ENCODE data around the gene ATP5F1A. TPM values are rescaled to one million over a fixed set of nuclear protein-coding genes. Genes with fewer than 3 reads are reported as not detected.

The ATP5F1A gene
- total and polyA plus RNA-seq, 2 donors (not counting 3 experiments of a cell fraction or from before 2014, with no cell fraction given) = 405 to 585 TPM

DNA sequence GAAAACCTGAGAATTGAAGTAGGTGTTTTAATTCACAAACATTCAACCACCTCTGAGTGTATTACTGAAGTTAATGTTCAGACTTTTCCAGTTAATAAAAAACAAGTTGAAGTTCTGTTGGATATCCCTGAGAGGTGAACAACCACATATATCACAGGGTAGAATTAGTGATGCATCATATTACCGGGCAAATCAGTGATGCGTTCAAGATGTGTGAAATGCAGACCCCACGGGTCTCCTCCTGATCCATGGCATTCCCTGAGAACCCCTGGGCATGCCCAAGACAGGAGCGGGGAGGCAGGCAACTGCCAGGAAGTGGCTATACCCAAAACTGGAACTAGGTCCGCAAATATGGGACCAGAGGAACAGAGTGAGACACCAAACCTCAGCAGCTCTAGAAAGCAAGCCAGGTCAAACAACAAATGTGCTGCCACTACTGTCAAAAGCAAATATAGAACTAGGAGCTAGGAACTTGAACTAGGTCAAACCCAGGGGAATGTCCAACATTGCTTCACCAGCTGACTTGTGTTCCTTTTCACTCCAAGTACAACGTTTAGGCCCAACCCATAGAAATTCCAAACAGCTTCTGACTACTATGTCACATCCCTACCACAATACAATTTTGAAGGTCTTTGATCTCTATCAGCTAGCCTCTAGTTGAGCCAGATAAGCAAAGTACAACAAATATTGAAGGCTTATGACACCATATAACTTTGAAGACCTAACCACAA is 46.2 kb downstream of the ATP5F1A start:
- no peak overlapping the region for H3K4me3 ChIP-seq (replicated peaks in 1 of 3; ENCODE audit: insufficient read depth in 1 of 3, low read depth in 1 of 3, low read length in 3 of 3)
- ChIA-PET POLR2A (no interaction called here), CTCF (no interaction called here)
- H2AFZ ChIP-seq (ENCODE audit: low read depth, low read length) = no peak overlapping the region
- FAIRE-seq (no peak), DNase-seq (ENCODE audit: low read depth, low spot score) (no peak)
- H3K4me2 ChIP-seq (ENCODE audit: insufficient read depth, low read length) = no peak overlapping the region
- no peaks in the 10 kb centered on the region for H3K9me3 ChIP-seq (replicated peaks; ENCODE audit: control insufficient read depth, insufficient read depth, low read length)
- H3K9ac ChIP-seq (replicated peaks; ENCODE audit: extremely low read depth, insufficient read depth, low read length) = no peak overlapping the region
- no peaks in the 10 kb centered on the region for H4K20me1 ChIP-seq (replicated peaks; ENCODE audit: control insufficient read depth, extremely low read depth, insufficient read depth, low read length)
- H3K36me3 ChIP-seq (ENCODE audit: control insufficient read depth in 2 of 2, extremely low read depth in 1 of 2, insufficient read depth in 2 of 2, low read length in 2 of 2) = no peaks in the 10 kb centered on the region
- no peaks in the 10 kb centered on the region for H3K9me1 ChIP-seq (replicated peaks; ENCODE audit: control insufficient read depth, extremely low read depth, insufficient read depth, low read length)
- H3K27ac ChIP-seq (ENCODE audit: insufficient read depth, low read depth, low read length) = no peak overlapping the region
- no TSS peak for BruUV-seq (replicated peaks)
- no peaks in the 10 kb centered on the region for H3K4me1 ChIP-seq (ENCODE audit: control insufficient read depth, extremely low read depth, insufficient read depth, low read length)
- peaks cover 0 to 7% of the 10 kb centered on the region in 2 experiments for H3K27me3 ChIP-seq (ENCODE audit: control insufficient read depth in 2 of 2, insufficient read depth in 2 of 2, low read length in 2 of 2)
- dilution Hi-C loops (cut with MboI; ENCODE audit: extremely low pct_ligation_motif_present, low sequenced_read_pairs) = no loop called here
- TF ChIP-seq POLR2A (IDR thresholded peaks at IDR 0.05; ENCODE audit: low read depth, low read length) (no peak), EZH2 (IDR thresholded peaks at IDR 0.05; ENCODE audit: borderline replicate concordance, low read depth, low read length, severe bottlenecking) (no peak), JUN (IDR thresholded peaks at IDR 0.05; ENCODE audit: borderline replicate concordance, insufficient read depth, insufficient read length, low read depth) (no peak), POLR2AphosphoS5 (IDR thresholded peaks at IDR 0.05; ENCODE audit: insufficient read depth, low read depth, low read length) (no peak), GATA2 (IDR thresholded peaks at IDR 0.05; ENCODE audit: insufficient read depth, insufficient read length, low read depth, low read length) (no peak), FOS (IDR thresholded peaks at IDR 0.05; ENCODE audit: borderline replicate concordance, insufficient read depth, low read length) (no peak), MYC (IDR thresholded peaks at IDR 0.05; ENCODE audit: low read depth, low read length) (no peak)
- TF ChIP-seq, protein P1, sequence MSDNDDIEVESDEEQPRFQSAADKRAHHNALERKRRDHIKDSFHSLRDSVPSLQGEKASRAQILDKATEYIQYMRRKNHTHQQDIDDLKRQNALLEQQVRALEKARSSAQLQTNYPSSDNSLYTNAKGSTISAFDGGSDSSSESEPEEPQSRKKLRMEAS (IDR thresholded peaks at IDR 0.05; ENCODE audit: insufficient read depth, insufficient read length) = no peak
- TF ChIP-seq, protein P2, sequence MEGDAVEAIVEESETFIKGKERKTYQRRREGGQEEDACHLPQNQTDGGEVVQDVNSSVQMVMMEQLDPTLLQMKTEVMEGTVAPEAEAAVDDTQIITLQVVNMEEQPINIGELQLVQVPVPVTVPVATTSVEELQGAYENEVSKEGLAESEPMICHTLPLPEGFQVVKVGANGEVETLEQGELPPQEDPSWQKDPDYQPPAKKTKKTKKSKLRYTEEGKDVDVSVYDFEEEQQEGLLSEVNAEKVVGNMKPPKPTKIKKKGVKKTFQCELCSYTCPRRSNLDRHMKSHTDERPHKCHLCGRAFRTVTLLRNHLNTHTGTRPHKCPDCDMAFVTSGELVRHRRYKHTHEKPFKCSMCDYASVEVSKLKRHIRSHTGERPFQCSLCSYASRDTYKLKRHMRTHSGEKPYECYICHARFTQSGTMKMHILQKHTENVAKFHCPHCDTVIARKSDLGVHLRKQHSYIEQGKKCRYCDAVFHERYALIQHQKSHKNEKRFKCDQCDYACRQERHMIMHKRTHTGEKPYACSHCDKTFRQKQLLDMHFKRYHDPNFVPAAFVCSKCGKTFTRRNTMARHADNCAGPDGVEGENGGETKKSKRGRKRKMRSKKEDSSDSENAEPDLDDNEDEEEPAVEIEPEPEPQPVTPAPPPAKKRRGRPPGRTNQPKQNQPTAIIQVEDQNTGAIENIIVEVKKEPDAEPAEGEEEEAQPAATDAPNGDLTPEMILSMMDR (IDR thresholded peaks at IDR 0.05; ENCODE audit: extremely low read depth in 1 of 2, insufficient read depth in 1 of 2, low read depth in 1 of 2, low read length in 2 of 2) = no peak
- intact Hi-C loops (cut with micrococcal nuclease) = no loop called here
- H3K79me2 ChIP-seq (ENCODE audit: control insufficient read depth, insufficient read depth, low read length) = no peaks in the 10 kb centered on the region
